DND-41 (cell line): ENCODE measurements around the gene FAT1.

Source experiments
- ATAC-seq: fragments of 200-7000 bp; cut with Tn5 transposase; 3 replicates; pipeline ENCODE4 v1.9.1; 2021; ENCODE audit warnings: low read depth; ENCODE audit not compliant: insufficient read depth
- DNase-seq: peaks from one replicate; pipeline ENCODE4 v3.0.0-alpha.2; 2020
- H2AFZ ChIP-seq: 2 replicates; pipeline ENCODE4 v1.6.0; 2012; ENCODE audit warnings: low read depth, low read length
- H3K27ac ChIP-seq: 2 replicates; pipeline ENCODE4 v1.5.1; 2012; ENCODE audit warnings: low read length, inconsistent platforms
- H3K27me3 ChIP-seq: fragments of 200-600 bp; sonication (generic); 2 replicates; pipeline ENCODE4 v1.6.0; 2012; ENCODE audit warnings: low read length, mild to moderate bottlenecking, inconsistent platforms; ENCODE audit not compliant: insufficient read depth, poor library complexity
- H3K36me3 ChIP-seq: 2 replicates; pipeline ENCODE4 v1.5.1; 2012; ENCODE audit warnings: low read length, inconsistent platforms; ENCODE audit not compliant: insufficient read depth
- H3K4me1 ChIP-seq: 2 replicates; pipeline ENCODE4 v1.5.1; 2012; ENCODE audit warnings: mild to moderate bottlenecking, low read length; ENCODE audit not compliant: insufficient read depth
- H3K4me2 ChIP-seq: 2 replicates; pipeline ENCODE4 v1.6.0; 2012; ENCODE audit warnings: mild to moderate bottlenecking, moderate library complexity, low read length, inconsistent platforms; ENCODE audit not compliant: insufficient read depth
- H3K4me3 ChIP-seq, 2 experiments: fragments of 200-600 bp in 1 of 2; shearing (Covaris generic) in 1 of 2; 2 replicates each; pipeline ENCODE4 v1.5.1; 2012 to 2016; ENCODE audit warnings: inconsistent platforms in 2 of 2, low read length in 2 of 2, mild to moderate bottlenecking in 2 of 2, low read depth in 1 of 2, moderate library complexity in 1 of 2
- H3K79me2 ChIP-seq: 2 replicates; pipeline ENCODE4 v1.6.0; 2012; ENCODE audit warnings: low read length, inconsistent platforms; ENCODE audit not compliant: insufficient read depth
- H3K9ac ChIP-seq: 2 replicates; pipeline ENCODE4 v1.6.0; 2012; ENCODE audit warnings: low read depth, mild to moderate bottlenecking, inconsistent platforms, low read length, moderate library complexity
- H3K9me3 ChIP-seq: 2 replicates; pipeline ENCODE4 v1.5.1; 2012; ENCODE audit warnings: low read length, moderate library complexity, mild to moderate bottlenecking, inconsistent platforms; ENCODE audit not compliant: insufficient read depth, severe bottlenecking
- H4K20me1 ChIP-seq: 2 replicates; pipeline ENCODE4 v1.6.0; 2012; ENCODE audit warnings: low read length; ENCODE audit not compliant: insufficient read depth
- EZH2 ChIP-seq: IDR thresholded peaks from 3 replicates; pipeline ENCODE4 v1.6.1; 2012; ENCODE audit warnings: borderline replicate concordance, low read depth, mild to moderate bottlenecking, moderate library complexity, low read length, inconsistent platforms; ENCODE audit not compliant: severe bottlenecking
- TF ChIP-seq, protein P1 (sequence below): IDR thresholded peaks from 2 replicates; pipeline ENCODE4 v1.5.1; 2012; ENCODE audit warnings: borderline replicate concordance, low read length, moderate library complexity, mild to moderate bottlenecking; ENCODE audit not compliant: poor library complexity, severe bottlenecking; ENCODE audit errors: extremely low read depth

The FAT1 gene

DNA sequence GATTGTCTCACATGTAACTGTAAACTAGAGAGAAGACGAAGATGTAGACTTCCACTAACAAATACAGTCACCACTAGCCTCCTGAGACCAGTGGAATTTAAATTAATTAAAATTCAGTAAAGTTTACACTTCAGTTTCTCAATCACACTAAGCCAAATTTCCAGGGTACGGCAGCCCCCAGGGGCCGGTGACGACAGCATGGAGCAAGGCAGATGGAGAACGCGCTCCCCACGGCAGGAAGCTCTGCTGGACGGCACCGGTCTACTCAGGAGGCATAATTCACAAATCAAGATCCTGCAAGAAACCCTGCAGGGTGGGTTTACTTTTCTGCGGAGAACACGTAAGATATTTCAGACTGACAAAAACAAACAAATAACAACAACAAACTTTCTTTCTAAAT lies 80.7 kb downstream of the FAT1 start:
- Histone ChIP-seq H3K4me3 (no peak overlapping the region), H3K4me1 (no peaks in the 10 kb centered on the region), H3K9ac (no peak overlapping the region), H4K20me1 (no peaks in the 10 kb centered on the region), H3K36me3 (no peaks in the 10 kb centered on the region), H3K79me2 (no peaks in the 10 kb centered on the region), H3K27ac (no peak overlapping the region), H3K27me3 (no peaks in the 10 kb centered on the region), H2AFZ (no peak overlapping the region), H3K9me3 (no peaks in the 10 kb centered on the region), H3K4me2 (no peak overlapping the region)
- TF ChIP-seq, protein P1, sequence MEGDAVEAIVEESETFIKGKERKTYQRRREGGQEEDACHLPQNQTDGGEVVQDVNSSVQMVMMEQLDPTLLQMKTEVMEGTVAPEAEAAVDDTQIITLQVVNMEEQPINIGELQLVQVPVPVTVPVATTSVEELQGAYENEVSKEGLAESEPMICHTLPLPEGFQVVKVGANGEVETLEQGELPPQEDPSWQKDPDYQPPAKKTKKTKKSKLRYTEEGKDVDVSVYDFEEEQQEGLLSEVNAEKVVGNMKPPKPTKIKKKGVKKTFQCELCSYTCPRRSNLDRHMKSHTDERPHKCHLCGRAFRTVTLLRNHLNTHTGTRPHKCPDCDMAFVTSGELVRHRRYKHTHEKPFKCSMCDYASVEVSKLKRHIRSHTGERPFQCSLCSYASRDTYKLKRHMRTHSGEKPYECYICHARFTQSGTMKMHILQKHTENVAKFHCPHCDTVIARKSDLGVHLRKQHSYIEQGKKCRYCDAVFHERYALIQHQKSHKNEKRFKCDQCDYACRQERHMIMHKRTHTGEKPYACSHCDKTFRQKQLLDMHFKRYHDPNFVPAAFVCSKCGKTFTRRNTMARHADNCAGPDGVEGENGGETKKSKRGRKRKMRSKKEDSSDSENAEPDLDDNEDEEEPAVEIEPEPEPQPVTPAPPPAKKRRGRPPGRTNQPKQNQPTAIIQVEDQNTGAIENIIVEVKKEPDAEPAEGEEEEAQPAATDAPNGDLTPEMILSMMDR, result no peak
- no peak for TF ChIP-seq EZH2
- ATAC-seq (no peak), DNase-seq (no peak)

DNA sequence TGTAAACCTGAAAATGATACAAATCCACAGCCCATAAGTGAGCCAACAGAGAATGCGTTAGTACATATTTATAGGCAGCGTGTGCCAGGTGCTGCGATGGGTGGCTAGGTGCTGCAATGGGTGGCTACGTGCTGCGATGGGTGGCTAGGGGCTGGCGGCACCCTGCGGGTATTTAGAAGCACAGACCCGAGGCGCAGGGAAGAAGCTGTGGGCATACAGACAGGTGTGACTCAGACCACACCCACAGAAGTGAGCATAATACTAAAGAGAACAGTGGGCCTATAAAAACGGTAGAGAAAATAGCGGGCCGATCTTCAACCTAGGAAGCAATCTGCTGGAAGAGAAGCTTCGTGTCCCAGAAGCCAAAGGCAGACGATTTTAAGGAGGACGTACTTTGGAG lies 81.1 kb downstream of the FAT1 start:
- no peak for DNase-seq
- no peaks in the 10 kb centered on the region for H3K79me2 ChIP-seq
- H3K27ac ChIP-seq, result no peak overlapping the region
- no peaks in the 10 kb centered on the region for H3K9me3 ChIP-seq
- H3K4me3 ChIP-seq, result no peak overlapping the region
- H3K4me2 ChIP-seq, result no peak overlapping the region
- no peaks in the 10 kb centered on the region for H4K20me1 ChIP-seq
- H3K27me3 ChIP-seq, result no peaks in the 10 kb centered on the region
- ATAC-seq, result no peak
- H3K4me1 ChIP-seq, result no peaks in the 10 kb centered on the region
- no peak overlapping the region for H3K9ac ChIP-seq
- H2AFZ ChIP-seq, result no peak overlapping the region
- H3K36me3 ChIP-seq, result no peaks in the 10 kb centered on the region
- no peak for TF ChIP-seq EZH2
- TF ChIP-seq, protein P1, result no peak

DNA sequence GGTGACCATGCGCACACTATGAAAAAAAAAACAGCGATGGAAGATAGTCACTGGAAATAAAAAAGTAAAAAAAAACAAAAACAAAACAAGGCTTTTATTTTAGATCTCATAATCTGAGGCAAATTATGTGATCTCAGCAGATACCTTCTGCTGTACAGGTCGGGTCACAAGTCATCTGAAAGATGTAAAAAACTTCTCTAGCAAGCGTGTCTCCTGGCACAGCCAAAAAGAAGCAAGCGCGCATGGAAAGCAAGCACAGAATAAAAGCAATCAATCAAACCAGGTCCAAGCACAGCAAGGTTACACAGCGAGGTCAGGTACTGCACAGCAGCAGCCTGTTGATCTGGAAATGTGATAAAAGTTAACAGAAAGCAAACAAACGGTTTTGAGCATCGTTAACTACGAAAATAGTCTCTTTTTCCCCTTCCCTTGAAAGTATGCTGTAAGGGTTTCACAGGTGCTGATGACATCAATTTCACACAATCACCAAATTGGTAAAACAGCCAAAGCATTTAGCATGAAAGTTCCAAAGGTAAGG lies 89.0 kb downstream of the FAT1 start:
- H3K4me3 ChIP-seq, result no peak overlapping the region
- H3K27ac ChIP-seq, result no peak overlapping the region
- no peaks in the 10 kb centered on the region for H3K79me2 ChIP-seq
- TF ChIP-seq EZH2, result no peak
- TF ChIP-seq, protein P1, result no peak
- no peaks in the 10 kb centered on the region for H3K4me1 ChIP-seq
- H3K9ac ChIP-seq, result no peak overlapping the region
- no peaks in the 10 kb centered on the region for H3K27me3 ChIP-seq
- ATAC-seq, result no peak
- no peaks in the 10 kb centered on the region for H4K20me1 ChIP-seq
- H3K36me3 ChIP-seq, result no peaks in the 10 kb centered on the region
- no peaks in the 10 kb centered on the region for H3K9me3 ChIP-seq
- no peak overlapping the region for H3K4me2 ChIP-seq
- DNase-seq, result no peak
- H2AFZ ChIP-seq, result no peak overlapping the region

DNA sequence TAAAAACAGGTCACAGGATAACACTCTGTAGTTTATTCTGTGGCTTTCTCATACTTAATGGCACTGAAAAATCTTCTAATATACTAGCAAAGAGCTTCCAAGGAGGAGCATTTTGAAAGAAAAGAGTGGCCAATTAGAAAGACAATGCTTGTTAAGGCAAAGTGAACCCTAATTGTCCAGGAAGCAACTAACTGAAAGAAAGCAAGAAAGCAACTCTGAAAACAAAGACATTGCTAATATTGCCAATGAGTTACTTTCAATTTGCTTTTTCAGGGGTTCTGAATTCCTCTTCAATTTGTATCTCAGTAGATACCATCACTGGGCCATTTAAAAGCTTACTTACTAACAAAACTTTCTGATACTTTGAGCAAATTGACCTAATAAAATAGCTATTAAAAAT lies 89.8 kb downstream of the FAT1 start:
- DNase-seq, result no peak
- H3K4me1 ChIP-seq, result no peaks in the 10 kb centered on the region
- no peak overlapping the region for H2AFZ ChIP-seq
- no peak for TF ChIP-seq EZH2
- TF ChIP-seq, protein P1, result no peak
- H3K27me3 ChIP-seq, result no peaks in the 10 kb centered on the region
- no peaks in the 10 kb centered on the region for H3K36me3 ChIP-seq
- no peak overlapping the region for H3K4me3 ChIP-seq
- no peak for ATAC-seq
- H3K79me2 ChIP-seq, result no peaks in the 10 kb centered on the region
- H3K9me3 ChIP-seq, result no peaks in the 10 kb centered on the region
- H3K27ac ChIP-seq, result no peak overlapping the region
- no peak overlapping the region for H3K9ac ChIP-seq
- no peak overlapping the region for H3K4me2 ChIP-seq
- H4K20me1 ChIP-seq, result no peaks in the 10 kb centered on the region
